Stimulated activated naive B cell treated with anti-CD40 and anti-IgM and Interleukin-4, amounts not matched to agents 10 μg/mL and 1 μg/mL and 100 μg/mL, for 72 hours (primary cell): ENCODE results near the gene NOSTRIN.
A peak's percentile ranks its signal among the peaks of the same experiment; 100 is the strongest.
"Not testable (repeated sequence)": the region's sequence is repeated elsewhere in the genome, so short reads cannot be mapped to it uniquely, and the experiment has no call there.

Experiments
- ATAC-seq, 2 donors: fragments of 150-1000 bp; cut with Tn5 transposase; replicated peaks; 2 replicates each; pipeline ENCODE4 v1.10.0; 2021; ENCODE audit warnings: moderate library complexity in 1 of 2
- DNase-seq: peaks from one replicate; pipeline ENCODE4 v3.0.0; 2021
- H3K27ac Mint-ChIP-seq: one replicate; pipeline ENCODE4 v1.8.0; 2022; ENCODE audit warnings: mild to moderate bottlenecking, mixed read lengths
- H3K27me3 Mint-ChIP-seq, 2 donors: one replicate each; pipeline ENCODE4 v1.8.0; 2022; ENCODE audit warnings: mixed read lengths in 2 of 2
- H3K36me3 Mint-ChIP-seq, 2 donors: one replicate each; pipeline ENCODE4 v1.8.0; 2022; ENCODE audit warnings: mixed read lengths in 2 of 2, mild to moderate bottlenecking in 1 of 2
- H3K4me1 Mint-ChIP-seq, 2 donors: one replicate each; pipeline ENCODE4 v1.8.0; 2022; ENCODE audit warnings: mixed read lengths in 2 of 2, mild to moderate bottlenecking in 1 of 2
- H3K4me3 Mint-ChIP-seq, 2 donors: one replicate each; pipeline ENCODE4 v1.8.0; 2022; ENCODE audit warnings: mild to moderate bottlenecking in 2 of 2, mixed read lengths in 2 of 2, moderate library complexity in 1 of 2
- H3K9me3 Mint-ChIP-seq, 2 donors: one replicate each; pipeline ENCODE4 v1.8.0; 2022; ENCODE audit warnings: mixed read lengths in 2 of 2, mild to moderate bottlenecking in 1 of 2

Gene NOSTRIN

DNA sequence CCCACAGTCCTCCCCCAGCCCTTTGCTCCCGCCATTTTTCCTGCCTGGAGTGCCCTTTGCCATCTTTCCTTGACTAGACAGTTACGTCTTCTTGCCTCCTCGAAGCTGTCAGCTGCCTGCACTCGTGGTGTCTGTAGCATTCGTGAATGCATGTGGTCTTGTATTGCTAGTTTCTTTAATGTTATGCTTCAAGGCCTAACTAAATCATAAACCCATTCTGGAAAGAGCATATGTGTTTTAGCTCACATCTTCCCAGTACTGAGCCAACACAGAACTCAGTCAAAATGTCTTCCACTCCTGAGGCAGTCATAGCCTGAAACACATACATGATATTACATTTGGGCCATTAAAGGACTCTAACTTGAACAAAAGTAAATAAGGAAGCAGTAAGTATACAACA is 52.2 kb downstream of the NOSTRIN start:
- peaks cover 0 to 2% of the 10 kb centered on the region in 2 donors for H3K36me3 Mint-ChIP-seq

DNA sequence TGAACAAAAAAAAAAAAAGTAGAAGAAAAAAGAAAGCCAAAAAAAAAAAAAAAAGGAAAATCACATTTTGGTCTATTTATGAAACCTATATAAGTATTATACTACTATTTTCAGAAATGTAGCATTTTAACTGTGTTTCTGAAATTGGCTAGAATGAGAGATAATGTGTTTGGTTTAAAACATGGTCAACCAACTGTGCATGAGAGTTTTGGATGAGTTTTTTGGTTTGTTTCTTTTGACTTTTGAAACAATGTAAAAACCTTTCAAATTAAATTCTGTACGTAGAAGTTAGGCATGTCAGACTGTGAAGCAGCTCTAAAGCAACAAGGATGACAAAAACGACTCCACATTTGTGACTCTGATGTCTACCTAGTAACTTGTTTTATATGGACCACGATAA is 53.2 kb downstream of the NOSTRIN start:
- Mint-ChIP-seq H3K9me3 (no peaks in the 10 kb centered on the region), H3K27me3 (no peaks in the 10 kb centered on the region), H3K27ac (no peak overlapping the region), H3K4me1 (no peaks in the 10 kb centered on the region), H3K36me3 (peaks cover 0 to 2% of the 10 kb centered on the region in 2 donors), H3K4me3 (no peak overlapping the region)
- no peak for DNase-seq
- ATAC-seq = no peak

More for the DNA sequence above, 52.2 kb downstream of the NOSTRIN start:
- H3K27ac Mint-ChIP-seq = no peak overlapping the region
- no peaks in the 10 kb centered on the region for H3K27me3 Mint-ChIP-seq
- H3K4me3 Mint-ChIP-seq = no peak overlapping the region
- H3K9me3 Mint-ChIP-seq = no peaks in the 10 kb centered on the region
- H3K4me1 Mint-ChIP-seq = no peaks in the 10 kb centered on the region
- ATAC-seq (no peak), DNase-seq (no peak)

DNA sequence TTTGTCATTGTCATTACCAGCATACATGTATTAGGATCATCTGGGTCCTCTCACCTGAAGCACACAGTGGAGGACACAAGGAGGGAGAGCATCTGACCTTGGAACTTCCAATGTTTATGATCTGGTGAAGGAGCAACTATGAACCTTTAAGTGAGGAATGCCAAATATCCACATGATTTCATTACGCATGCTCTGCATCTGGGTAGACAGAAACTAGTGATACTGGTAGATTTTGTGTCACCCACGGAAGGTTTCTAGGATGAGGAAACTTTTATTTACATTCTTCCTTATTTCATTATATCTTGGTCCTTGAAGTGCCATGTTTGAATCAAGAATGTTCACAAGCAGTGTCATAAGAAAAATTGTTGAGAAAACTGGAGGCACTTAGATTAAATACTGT is 55.7 kb downstream of the NOSTRIN start:
- H3K36me3 Mint-ChIP-seq = no peaks in the 10 kb centered on the region
- H3K9me3 Mint-ChIP-seq = no peaks in the 10 kb centered on the region
- H3K27me3 Mint-ChIP-seq = no peaks in the 10 kb centered on the region
- no peak for DNase-seq
- no peak overlapping the region for H3K27ac Mint-ChIP-seq
- H3K4me1 Mint-ChIP-seq = no peaks in the 10 kb centered on the region
- ATAC-seq = no peak
- H3K4me3 Mint-ChIP-seq = no peak overlapping the region

DNA sequence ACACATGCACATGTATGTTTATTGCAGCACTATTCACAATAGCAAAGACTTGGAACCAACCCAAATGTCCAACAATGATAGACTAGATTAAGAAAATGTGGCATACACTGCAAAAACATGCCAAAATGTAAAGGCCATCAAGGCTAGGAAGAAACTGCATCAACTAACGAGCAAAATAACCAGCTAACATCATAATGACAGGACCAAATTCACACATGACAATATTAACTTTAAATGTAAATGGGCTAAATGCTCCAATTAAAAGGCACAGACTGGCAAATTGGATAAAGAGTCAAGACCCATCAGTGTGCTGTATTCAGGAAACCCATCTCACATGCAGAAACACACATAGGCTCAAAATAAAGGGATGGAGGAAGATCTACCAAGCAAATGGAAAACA is 64.7 kb downstream of the NOSTRIN start:
- not testable (repeated sequence) for H3K4me3 Mint-ChIP-seq, H3K27me3 Mint-ChIP-seq, ATAC-seq, H3K9me3 Mint-ChIP-seq, H3K4me1 Mint-ChIP-seq, H3K27ac Mint-ChIP-seq, DNase-seq, H3K36me3 Mint-ChIP-seq

DNA sequence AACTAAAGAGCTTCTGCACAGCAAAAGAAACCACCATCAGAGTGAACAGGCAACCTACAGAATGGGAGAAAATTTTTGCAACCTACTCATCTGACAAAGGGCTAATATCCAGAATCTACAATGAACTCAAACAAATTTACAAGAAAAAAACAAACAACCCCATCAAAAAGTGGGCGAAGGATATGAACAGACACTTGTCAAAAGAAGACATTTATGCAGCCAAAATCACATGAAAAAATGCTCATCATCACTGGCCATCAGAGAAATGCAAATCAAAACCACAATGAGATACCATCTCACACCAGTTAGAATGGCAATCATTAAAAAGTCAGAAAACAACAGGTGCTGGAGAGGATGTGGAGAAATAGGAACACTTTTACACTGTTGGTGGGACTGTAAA is 67.9 kb downstream of the NOSTRIN start:
- DNase-seq, H3K27ac Mint-ChIP-seq, H3K36me3 Mint-ChIP-seq, H3K4me3 Mint-ChIP-seq, H3K4me1 Mint-ChIP-seq, H3K27me3 Mint-ChIP-seq, ATAC-seq, H3K9me3 Mint-ChIP-seq: not testable (repeated sequence)

- not testable (repeated sequence) for H3K9me3 Mint-ChIP-seq, H3K27me3 Mint-ChIP-seq, H3K4me3 Mint-ChIP-seq, H3K4me1 Mint-ChIP-seq, H3K36me3 Mint-ChIP-seq, ATAC-seq, DNase-seq, H3K27ac Mint-ChIP-seq
Observed at GRCh38 chr2:168870824-168871223, 68.4 kb downstream of the NOSTRIN start.

- no peaks in the 10 kb centered on the region for H3K27me3 Mint-ChIP-seq
- H3K9me3 Mint-ChIP-seq = peaks cover 0 to 1% of the 10 kb centered on the region in 2 donors
- no peaks in the 10 kb centered on the region for H3K36me3 Mint-ChIP-seq
- no peak for ATAC-seq
- peaks cover 0 to 1% of the 10 kb centered on the region in 2 donors for H3K4me1 Mint-ChIP-seq
- no peak overlapping the region for H3K4me3 Mint-ChIP-seq
- DNase-seq = no peak
- no peak overlapping the region for H3K27ac Mint-ChIP-seq
Observed at GRCh38 chr2:168874368-168875054, 72.1 kb downstream of the NOSTRIN start.

DNA sequence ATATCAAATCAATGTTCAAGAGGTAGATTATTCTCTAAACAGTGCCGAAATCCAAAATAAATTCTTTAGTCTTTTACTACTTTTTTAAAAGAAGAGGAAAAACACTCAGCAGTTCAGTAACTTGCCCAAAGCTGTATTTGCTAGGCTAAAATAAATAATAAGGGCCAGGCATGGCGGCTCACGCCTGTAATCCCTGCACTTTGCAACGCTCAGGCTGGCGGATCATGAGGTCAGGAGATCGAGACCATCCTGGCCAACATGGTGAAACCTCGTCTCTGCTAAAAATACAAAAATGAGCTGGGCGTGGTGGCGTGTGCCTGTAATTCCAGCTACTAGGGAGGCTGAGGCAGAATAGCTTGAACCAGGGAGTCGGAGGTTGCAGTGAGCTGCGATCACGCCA is 79.7 kb downstream of the NOSTRIN start:
- H3K4me1 Mint-ChIP-seq, H3K27me3 Mint-ChIP-seq: not testable (repeated sequence)

GRCh38 chr2:168884975-168885374 is 82.5 kb downstream of the NOSTRIN start:
- DNase-seq (no peak), ATAC-seq (no peak)
- Mint-ChIP-seq H3K27ac (no peak overlapping the region), H3K36me3 (no peaks in the 10 kb centered on the region), H3K4me1 (peaks cover 0 to under 1% of the 10 kb centered on the region in 2 donors), H3K4me3 (no peak overlapping the region), H3K9me3 (no peaks in the 10 kb centered on the region), H3K27me3 (no peaks in the 10 kb centered on the region)

More for the DNA sequence above, 79.7 kb downstream of the NOSTRIN start:
- not testable (repeated sequence) for ATAC-seq, DNase-seq, H3K27ac Mint-ChIP-seq, H3K36me3 Mint-ChIP-seq, H3K9me3 Mint-ChIP-seq, H3K4me3 Mint-ChIP-seq

DNA sequence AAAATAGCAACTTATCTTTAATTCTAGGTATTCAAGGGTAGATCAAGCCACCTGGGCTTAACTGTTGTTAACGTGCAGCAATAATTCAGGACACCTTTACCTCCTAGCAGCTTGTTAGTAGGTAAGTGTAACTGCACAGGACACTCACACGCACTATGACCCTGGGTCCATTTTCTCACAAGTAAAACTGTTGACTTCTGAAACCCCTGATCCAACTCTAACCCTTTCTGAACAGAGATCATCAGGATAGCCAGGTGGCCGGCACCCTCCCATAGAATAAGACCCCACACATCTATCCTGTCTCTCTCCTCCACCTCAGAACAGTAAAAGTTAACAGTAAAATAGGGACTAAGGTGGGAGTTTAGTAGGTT is 87.2 kb downstream of the NOSTRIN start:
- Mint-ChIP-seq H3K4me1 (peaks cover 4 to 6% of the 10 kb centered on the region in 2 donors), H3K27me3 (peaks cover 0 to 13% of the 10 kb centered on the region in 2 donors), H3K27ac (no peak overlapping the region), H3K36me3 (no peaks in the 10 kb centered on the region), H3K9me3 (no peaks in the 10 kb centered on the region), H3K4me3 (peak overlapping the region; percentile 86 to 90)
- DNase-seq (no peak), ATAC-seq (no peak)

- no peaks in the 10 kb centered on the region for H3K36me3 Mint-ChIP-seq
- peaks cover 4 to 6% of the 10 kb centered on the region in 2 donors for H3K4me1 Mint-ChIP-seq
- DNase-seq = peak; percentile 84
- H3K27me3 Mint-ChIP-seq = peaks cover 0 to 13% of the 10 kb centered on the region in 2 donors
- H3K27ac Mint-ChIP-seq = peak within 1 kb of the TSS; percentile 87
- peak; percentile 99 to 100 for ATAC-seq
- peak within 1 kb of the TSS; percentile 86 to 90 for H3K4me3 Mint-ChIP-seq
- no peaks in the 10 kb centered on the region for H3K9me3 Mint-ChIP-seq
Observed at GRCh38 chr2:168890006-168890782, 87.8 kb downstream of the NOSTRIN start, which contains the start of gene SPC25. Gene SPC25, minus strand, starts transcription at chr2:168890430. Its CDS starts 911 bp downstream, at chr2:168889519.

DNA sequence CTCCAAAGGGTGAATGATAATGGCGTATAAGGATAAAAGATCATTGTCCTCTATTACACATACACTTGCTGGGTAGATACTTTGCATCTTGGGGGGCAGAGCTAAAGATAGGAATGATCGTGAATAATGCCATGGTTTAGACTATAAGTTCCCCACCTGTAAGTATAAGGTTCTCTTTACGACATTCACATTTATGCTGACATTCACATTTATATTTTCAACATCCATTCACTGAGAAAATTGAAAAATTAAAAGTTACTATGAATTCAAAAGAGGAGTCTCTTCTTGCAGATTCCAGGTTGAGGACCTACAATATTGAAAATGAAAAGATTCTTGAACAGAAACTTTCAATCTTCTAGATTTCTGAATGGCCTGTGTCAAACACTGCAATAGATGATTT is 89.9 kb downstream of the NOSTRIN start:
- H3K4me3 Mint-ChIP-seq = no peak overlapping the region
- no peaks in the 10 kb centered on the region for H3K36me3 Mint-ChIP-seq
- DNase-seq = no peak
- peaks cover 0 to 13% of the 10 kb centered on the region in 2 donors for H3K27me3 Mint-ChIP-seq
- H3K27ac Mint-ChIP-seq = no peak overlapping the region
- no peak for ATAC-seq
- peaks cover 4 to 6% of the 10 kb centered on the region in 2 donors for H3K4me1 Mint-ChIP-seq
- no peaks in the 10 kb centered on the region for H3K9me3 Mint-ChIP-seq

DNA sequence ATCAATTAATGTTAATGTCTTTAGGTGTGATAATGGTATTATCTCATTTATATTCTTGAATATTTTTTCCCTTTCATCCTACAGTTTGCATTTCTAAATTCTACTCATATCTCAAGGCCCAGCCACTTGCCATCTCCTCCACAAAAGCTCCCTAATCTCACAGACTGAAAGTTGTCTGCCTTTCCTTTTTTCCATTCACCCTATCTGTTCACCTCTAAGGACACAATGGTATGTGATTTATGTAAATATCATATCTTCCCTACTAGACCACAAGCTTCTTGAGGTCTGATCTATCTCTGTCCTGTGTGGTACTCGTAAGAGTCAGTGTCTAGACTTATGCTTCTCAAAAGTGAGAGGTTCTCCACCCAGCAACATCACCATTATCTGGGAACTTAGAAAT is 91.7 kb downstream of the NOSTRIN start:
- Mint-ChIP-seq H3K27ac (no peak overlapping the region), H3K4me1 (peaks cover 4 to 6% of the 10 kb centered on the region in 2 donors), H3K9me3 (no peaks in the 10 kb centered on the region), H3K36me3 (no peaks in the 10 kb centered on the region), H3K27me3 (peaks cover 0 to 13% of the 10 kb centered on the region in 2 donors), H3K4me3 (no peak overlapping the region)
- DNase-seq (no peak), ATAC-seq (no peak)

GRCh38 chr2:168894720-168895119 is 92.3 kb downstream of the NOSTRIN start:
- Mint-ChIP-seq H3K36me3 (no peaks in the 10 kb centered on the region), H3K4me3 (no peak overlapping the region), H3K27me3 (peaks cover 0 to 13% of the 10 kb centered on the region in 2 donors), H3K4me1 (peaks cover 4 to 6% of the 10 kb centered on the region in 2 donors), H3K9me3 (no peaks in the 10 kb centered on the region), H3K27ac (no peak overlapping the region)
- ATAC-seq (no peak), DNase-seq (no peak)

DNA sequence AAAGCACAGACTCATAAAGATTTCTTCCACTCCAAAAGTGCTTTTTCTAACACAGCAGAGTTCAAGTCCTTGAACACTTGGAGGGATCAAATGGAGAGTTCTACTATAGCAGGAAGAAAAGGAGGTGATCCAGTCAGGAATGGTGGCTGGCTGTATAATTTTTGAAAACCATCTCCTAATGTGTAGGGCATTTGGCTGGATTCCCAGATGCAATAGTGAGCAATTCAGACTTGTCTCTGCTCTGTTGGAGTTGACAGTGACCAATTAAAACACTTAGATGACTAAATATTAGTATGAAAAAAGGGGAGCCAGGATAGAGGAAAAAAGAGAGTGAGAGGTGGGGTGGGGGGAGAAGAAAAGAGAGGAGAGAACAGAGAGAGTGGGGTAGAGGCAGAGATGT is 93.3 kb downstream of the NOSTRIN start:
- no peak for ATAC-seq
- DNase-seq = no peak
- Mint-ChIP-seq H3K4me1 (no peaks in the 10 kb centered on the region), H3K36me3 (no peaks in the 10 kb centered on the region), H3K4me3 (no peak overlapping the region), H3K9me3 (no peaks in the 10 kb centered on the region), H3K27ac (no peak overlapping the region), H3K27me3 (peaks cover 0 to 9% of the 10 kb centered on the region in 2 donors)
